GM23248 (cell line): ENCODE measurements around the gene MAP7D2.

Experiments
- EZH2 ChIP-seq: fragments of 200-600 bp; sonication (generic); IDR thresholded peaks from 2 replicates; pipeline ENCODE4 v1.6.1; 2018; ENCODE audit warnings: antibody characterized with exemption, mild to moderate bottlenecking; ENCODE audit not compliant: insufficient read depth, poor library complexity, severe bottlenecking
- EZH2phosphoT487 ChIP-seq: fragments of 200-600 bp; sonication (generic); IDR thresholded peaks from 2 replicates; pipeline ENCODE4 v1.6.1; 2018; ENCODE audit warnings: antibody characterized with exemption, moderate library complexity, mild to moderate bottlenecking, low read depth; ENCODE audit not compliant: insufficient read depth

GRCh38 chrX:20015945-20016615 is 100.6 kb downstream of the MAP7D2 start:
- no peak for TF ChIP-seq EZH2
- TF ChIP-seq EZH2phosphoT487: 0 out of 2 replicates have a peak, but pooled peaks have one; percentile 33
